ENCODE data around the gene DDI2. TPM values are rescaled to one million over a fixed set of nuclear protein-coding genes. Genes with fewer than 3 reads are reported as not detected.

The DDI2 gene
- total and polyA plus RNA-seq, 9 of the 15 experiments (the other 6 are each of a cell fraction or from before 2014, with no cell fraction given) = 6.5 to 48.4 (median 21.2) TPM

GRCh38 chr1:15650433-15650832, 33.2 kb downstream of the DDI2 start:
- peaks cover 86% of the 10 kb centered on the region for H3K36me3 ChIP-seq (ENCODE audit: control insufficient read depth, insufficient read depth, low read length)
- ChIA-PET POLR2A (no interaction called here), CTCF (ENCODE audit: low intra/inter-chr PET ratio) (no interaction called here)
- H2AFZ ChIP-seq (ENCODE audit: low read depth, low read length) = no peak overlapping the region
- BruUV-seq (replicated peaks) = no TSS peak
- H3K27ac ChIP-seq (ENCODE audit: extremely low read depth, low read depth, low read length) = no peak overlapping the region
- FAIRE-seq = no peak
- no peak for ATAC-seq
- WGBS (ENCODE audit: insufficient coverage, low coverage, missing lambda C conversion rate) = 96% methylated on average over 2 of the region's 2 CpGs
- no peaks in the 10 kb centered on the region; the same call in 2 of the 3 replicates for H3K79me2 ChIP-seq (ENCODE audit: control insufficient read depth, insufficient read depth, low read length)
- no peaks in the 10 kb centered on the region for H3K9me3 ChIP-seq (replicated peaks; ENCODE audit: control insufficient read depth, insufficient read depth, low read depth, low read length)
- no peak overlapping the region for H3K4me2 ChIP-seq (ENCODE audit: insufficient read depth, low read length)
- no peak overlapping the region for H3K4me3 ChIP-seq
- in situ Hi-C loops (cut with MboI) = no loop called here
- intact Hi-C loops (cut with micrococcal nuclease) = no loop called here
- no peaks in the 10 kb centered on the region for H3K4me1 ChIP-seq (replicated peaks in 1 of 2; ENCODE audit: control insufficient read depth in 2 of 2, insufficient read depth in 2 of 2, low read length in 2 of 2)
- DNase-seq (ENCODE audit: extremely low read depth in 1 of 4, low spot score in 3 of 4) = no peak
- H4K20me1 ChIP-seq (replicated peaks; ENCODE audit: control insufficient read depth, insufficient read depth, low read length) = no peaks in the 10 kb centered on the region
- no peak overlapping the region for H3K9ac ChIP-seq (ENCODE audit: insufficient read depth in 1 of 2, low read depth in 2 of 2, low read length in 2 of 2)
- no peaks in the 10 kb centered on the region for H3K9me1 ChIP-seq (ENCODE audit: control insufficient read depth, insufficient read depth, low read length)
- no peaks in the 10 kb centered on the region for H3K27me3 ChIP-seq (ENCODE audit: control insufficient read depth in 2 of 2, insufficient read depth in 2 of 2, low read length in 2 of 2)
- TF ChIP-seq FOXA1 (IDR thresholded peaks at IDR 0.05; ENCODE audit: borderline replicate concordance) (no peak), PTRF (tag; IDR thresholded peaks at IDR 0.05) (no peak), KLF6 (CRISPR knock-in tag; IDR thresholded peaks at IDR 0.05; ENCODE audit: borderline replicate concordance) (no peak), YBX1 (IDR thresholded peaks at IDR 0.05) (no peak), ZFPM2 (CRISPR knock-in tag; IDR thresholded peaks at IDR 0.05) (no peak), E2F6 (IDR thresholded peaks at IDR 0.05; ENCODE audit: borderline replicate concordance in 1 of 2, extremely low read depth in 1 of 2, insufficient read depth in 1 of 2, insufficient read length in 1 of 2, low read depth in 1 of 2, low read length in 1 of 2, poor library complexity in 1 of 2, severe bottlenecking in 1 of 2) (no peak), ELF1 (tag; IDR thresholded peaks at IDR 0.05) (no peak), ETV1 (tag; conservative IDR thresholded peaks at IDR 0.05; ENCODE audit: low read depth) (no peak), TAF15 (IDR thresholded peaks at IDR 0.05; ENCODE audit: low read depth, low read length) (no peak), FOXM1 (IDR thresholded peaks at IDR 0.05; ENCODE audit: low read depth) (no peak), FOXM1 (CRISPR knock-in tag; IDR thresholded peaks at IDR 0.05; ENCODE audit: low read depth) (no peak)
- TF ChIP-seq, protein P1, sequence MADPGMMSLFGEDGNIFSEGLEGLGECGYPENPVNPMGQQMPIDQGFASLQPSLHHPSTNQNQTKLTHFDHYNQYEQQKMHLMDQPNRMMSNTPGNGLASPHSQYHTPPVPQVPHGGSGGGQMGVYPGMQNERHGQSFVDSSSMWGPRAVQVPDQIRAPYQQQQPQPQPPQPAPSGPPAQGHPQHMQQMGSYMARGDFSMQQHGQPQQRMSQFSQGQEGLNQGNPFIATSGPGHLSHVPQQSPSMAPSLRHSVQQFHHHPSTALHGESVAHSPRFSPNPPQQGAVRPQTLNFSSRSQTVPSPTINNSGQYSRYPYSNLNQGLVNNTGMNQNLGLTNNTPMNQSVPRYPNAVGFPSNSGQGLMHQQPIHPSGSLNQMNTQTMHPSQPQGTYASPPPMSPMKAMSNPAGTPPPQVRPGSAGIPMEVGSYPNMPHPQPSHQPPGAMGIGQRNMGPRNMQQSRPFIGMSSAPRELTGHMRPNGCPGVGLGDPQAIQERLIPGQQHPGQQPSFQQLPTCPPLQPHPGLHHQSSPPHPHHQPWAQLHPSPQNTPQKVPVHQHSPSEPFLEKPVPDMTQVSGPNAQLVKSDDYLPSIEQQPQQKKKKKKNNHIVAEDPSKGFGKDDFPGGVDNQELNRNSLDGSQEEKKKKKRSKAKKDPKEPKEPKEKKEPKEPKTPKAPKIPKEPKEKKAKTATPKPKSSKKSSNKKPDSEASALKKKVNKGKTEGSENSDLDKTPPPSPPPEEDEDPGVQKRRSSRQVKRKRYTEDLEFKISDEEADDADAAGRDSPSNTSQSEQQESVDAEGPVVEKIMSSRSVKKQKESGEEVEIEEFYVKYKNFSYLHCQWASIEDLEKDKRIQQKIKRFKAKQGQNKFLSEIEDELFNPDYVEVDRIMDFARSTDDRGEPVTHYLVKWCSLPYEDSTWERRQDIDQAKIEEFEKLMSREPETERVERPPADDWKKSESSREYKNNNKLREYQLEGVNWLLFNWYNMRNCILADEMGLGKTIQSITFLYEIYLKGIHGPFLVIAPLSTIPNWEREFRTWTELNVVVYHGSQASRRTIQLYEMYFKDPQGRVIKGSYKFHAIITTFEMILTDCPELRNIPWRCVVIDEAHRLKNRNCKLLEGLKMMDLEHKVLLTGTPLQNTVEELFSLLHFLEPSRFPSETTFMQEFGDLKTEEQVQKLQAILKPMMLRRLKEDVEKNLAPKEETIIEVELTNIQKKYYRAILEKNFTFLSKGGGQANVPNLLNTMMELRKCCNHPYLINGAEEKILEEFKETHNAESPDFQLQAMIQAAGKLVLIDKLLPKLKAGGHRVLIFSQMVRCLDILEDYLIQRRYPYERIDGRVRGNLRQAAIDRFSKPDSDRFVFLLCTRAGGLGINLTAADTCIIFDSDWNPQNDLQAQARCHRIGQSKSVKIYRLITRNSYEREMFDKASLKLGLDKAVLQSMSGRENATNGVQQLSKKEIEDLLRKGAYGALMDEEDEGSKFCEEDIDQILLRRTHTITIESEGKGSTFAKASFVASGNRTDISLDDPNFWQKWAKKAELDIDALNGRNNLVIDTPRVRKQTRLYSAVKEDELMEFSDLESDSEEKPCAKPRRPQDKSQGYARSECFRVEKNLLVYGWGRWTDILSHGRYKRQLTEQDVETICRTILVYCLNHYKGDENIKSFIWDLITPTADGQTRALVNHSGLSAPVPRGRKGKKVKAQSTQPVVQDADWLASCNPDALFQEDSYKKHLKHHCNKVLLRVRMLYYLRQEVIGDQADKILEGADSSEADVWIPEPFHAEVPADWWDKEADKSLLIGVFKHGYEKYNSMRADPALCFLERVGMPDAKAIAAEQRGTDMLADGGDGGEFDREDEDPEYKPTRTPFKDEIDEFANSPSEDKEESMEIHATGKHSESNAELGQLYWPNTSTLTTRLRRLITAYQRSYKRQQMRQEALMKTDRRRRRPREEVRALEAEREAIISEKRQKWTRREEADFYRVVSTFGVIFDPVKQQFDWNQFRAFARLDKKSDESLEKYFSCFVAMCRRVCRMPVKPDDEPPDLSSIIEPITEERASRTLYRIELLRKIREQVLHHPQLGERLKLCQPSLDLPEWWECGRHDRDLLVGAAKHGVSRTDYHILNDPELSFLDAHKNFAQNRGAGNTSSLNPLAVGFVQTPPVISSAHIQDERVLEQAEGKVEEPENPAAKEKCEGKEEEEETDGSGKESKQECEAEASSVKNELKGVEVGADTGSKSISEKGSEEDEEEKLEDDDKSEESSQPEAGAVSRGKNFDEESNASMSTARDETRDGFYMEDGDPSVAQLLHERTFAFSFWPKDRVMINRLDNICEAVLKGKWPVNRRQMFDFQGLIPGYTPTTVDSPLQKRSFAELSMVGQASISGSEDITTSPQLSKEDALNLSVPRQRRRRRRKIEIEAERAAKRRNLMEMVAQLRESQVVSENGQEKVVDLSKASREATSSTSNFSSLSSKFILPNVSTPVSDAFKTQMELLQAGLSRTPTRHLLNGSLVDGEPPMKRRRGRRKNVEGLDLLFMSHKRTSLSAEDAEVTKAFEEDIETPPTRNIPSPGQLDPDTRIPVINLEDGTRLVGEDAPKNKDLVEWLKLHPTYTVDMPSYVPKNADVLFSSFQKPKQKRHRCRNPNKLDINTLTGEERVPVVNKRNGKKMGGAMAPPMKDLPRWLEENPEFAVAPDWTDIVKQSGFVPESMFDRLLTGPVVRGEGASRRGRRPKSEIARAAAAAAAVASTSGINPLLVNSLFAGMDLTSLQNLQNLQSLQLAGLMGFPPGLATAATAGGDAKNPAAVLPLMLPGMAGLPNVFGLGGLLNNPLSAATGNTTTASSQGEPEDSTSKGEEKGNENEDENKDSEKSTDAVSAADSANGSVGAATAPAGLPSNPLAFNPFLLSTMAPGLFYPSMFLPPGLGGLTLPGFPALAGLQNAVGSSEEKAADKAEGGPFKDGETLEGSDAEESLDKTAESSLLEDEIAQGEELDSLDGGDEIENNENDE (IDR thresholded peaks at IDR 0.05; ENCODE audit: low read depth, low read length) = no peak
